Right lobe of liver (tissue), 6 donors: ENCODE measurements around the gene SLC1A2. TPM values are rescaled to one million over a fixed set of nuclear protein-coding genes. Genes with fewer than 3 reads are reported as not detected.

Experiments used
- ATAC-seq, 4 donors: fragments of 200-7000 bp; cut with Tn5 transposase; one replicate each; pipeline ENCODE4 v1.9.1; 2020; ENCODE audit warnings: mild to moderate bottlenecking in 4 of 4, moderate library complexity in 4 of 4
- DNase-seq, 3 donors: peaks; one replicate each; pipeline ENCODE4 v3.0.0-alpha.2; 2020
- H3K27ac ChIP-seq, 3 donors: fragments of 200-600 bp; one replicate each; pipeline ENCODE4 v1.8.0; 2022
- H3K27me3 ChIP-seq, 2 donors: fragments of 200-600 bp; one replicate each; pipeline ENCODE4 v1.8.0; 2022
- H3K36me3 ChIP-seq, 4 donors: fragments of 200-600 bp; sonication (generic) in 1 of 4; one replicate each; pipeline versions ENCODE4 v1.5.1 to v1.8.0; 2017 to 2022; ENCODE audit warnings: control low read depth in 1 of 4
- H3K4me1 ChIP-seq, 4 donors: fragments of 200-600 bp; sonication (generic) in 1 of 4; one replicate each; pipeline versions ENCODE4 v1.5.1 to v1.8.0; 2017 to 2022; ENCODE audit warnings: control low read depth in 1 of 4
- H3K4me3 ChIP-seq, 3 donors: fragments of 200-600 bp; one replicate each; pipeline ENCODE4 v1.8.0; 2022
- H3K9me3 ChIP-seq, 4 donors: fragments of 200-600 bp; sonication (generic) in 1 of 4; one replicate each; pipeline versions ENCODE4 v1.5.1 to v1.8.0; 2017 to 2022; ENCODE audit warnings: control low read depth in 1 of 4
- POLR2A ChIP-seq: fragments of 450-650 bp; IDR thresholded peaks from one replicate; pipeline ENCODE4 v1.6.1; 2017; ENCODE audit warnings: antibody characterized with exemption, mild to moderate bottlenecking
- WGBS: methylation state at CpG from one replicate; pipeline ENCODE4 v1.1.6; 2018; ENCODE audit warnings: low coverage, low lambda C conversion rate; ENCODE audit not compliant: insufficient coverage; ENCODE audit errors: missing lambda C conversion rate; 5-methylcytosine and 5-hydroxymethylcytosine counted together
- intact Hi-C, 2 donors: fragments of 100-400 bp; cut with DNase I; formaldehyde crosslinking; loops; one replicate each; pipeline versions ENCODE4 v1.11.2 to v1.14.1; 2022
- total RNA-seq, 6 experiments: library from RNA; depleted of rRNA in 2 of 6; stranded (reverse); fragments of >200 nt in 2 of 6; fragmentation: NEBNext Ultra II Directional in 3 of 6; extraction: Animal tissue kit (Norgen Biotek cat#: 25700) in 3 of 6; gene quantifications; one replicate each; pipeline versions ENCODE4 v1.1.0 to v1.2.4, GENCODE V29; 2016 to 2023
- TF ChIP-seq, protein P1 (sequence below), 4 donors: fragments of 200-600 bp in 3 of 4; fragments of 450-650 bp in 1 of 4; IDR thresholded peaks; one replicate each; pipeline versions ENCODE4 v1.5.1 to v1.8.0; 2016 to 2022; ENCODE audit warnings: antibody characterized with exemption in 4 of 4, mild to moderate bottlenecking in 2 of 4
- donor health status: DM: no; HTN: yes; CAD: no.
- donor health status: DM: no; HTN: no; CAD: no.
- donor health status: DM: no; HTN: no; CAD: no.
- donor health status: DM: no; HTN: yes; CAD: no.
- donor health status: DM: no; HTN: yes; CAD: no.

The SLC1A2 gene
- total RNA-seq, 6 experiments from 2014 or later = 7.6 to 87.4 (median 13.3) TPM

GRCh38 chr11:35323076-35323868 is 96.1 kb downstream of the SLC1A2 start:
- ATAC-seq = no peak
- no peaks in the 10 kb centered on the region for H3K27me3 ChIP-seq
- H3K36me3 ChIP-seq = no peaks in the 10 kb centered on the region
- no peak for DNase-seq
- WGBS = 81% methylated on average over 9 of the region's 9 CpGs
- TF ChIP-seq, protein P1, sequence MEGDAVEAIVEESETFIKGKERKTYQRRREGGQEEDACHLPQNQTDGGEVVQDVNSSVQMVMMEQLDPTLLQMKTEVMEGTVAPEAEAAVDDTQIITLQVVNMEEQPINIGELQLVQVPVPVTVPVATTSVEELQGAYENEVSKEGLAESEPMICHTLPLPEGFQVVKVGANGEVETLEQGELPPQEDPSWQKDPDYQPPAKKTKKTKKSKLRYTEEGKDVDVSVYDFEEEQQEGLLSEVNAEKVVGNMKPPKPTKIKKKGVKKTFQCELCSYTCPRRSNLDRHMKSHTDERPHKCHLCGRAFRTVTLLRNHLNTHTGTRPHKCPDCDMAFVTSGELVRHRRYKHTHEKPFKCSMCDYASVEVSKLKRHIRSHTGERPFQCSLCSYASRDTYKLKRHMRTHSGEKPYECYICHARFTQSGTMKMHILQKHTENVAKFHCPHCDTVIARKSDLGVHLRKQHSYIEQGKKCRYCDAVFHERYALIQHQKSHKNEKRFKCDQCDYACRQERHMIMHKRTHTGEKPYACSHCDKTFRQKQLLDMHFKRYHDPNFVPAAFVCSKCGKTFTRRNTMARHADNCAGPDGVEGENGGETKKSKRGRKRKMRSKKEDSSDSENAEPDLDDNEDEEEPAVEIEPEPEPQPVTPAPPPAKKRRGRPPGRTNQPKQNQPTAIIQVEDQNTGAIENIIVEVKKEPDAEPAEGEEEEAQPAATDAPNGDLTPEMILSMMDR (IDR thresholded peaks at IDR 0.05) = no peak
- TF ChIP-seq POLR2A = no peak
- H3K4me3 ChIP-seq = no peak overlapping the region
- intact Hi-C loops = no loop called here
- H3K4me1 ChIP-seq = peaks cover 0 to 8% (median 0%) of the 10 kb centered on the region in 4 donors
- H3K27ac ChIP-seq = no peak overlapping the region
- H3K9me3 ChIP-seq = no peaks in the 10 kb centered on the region

DNA sequence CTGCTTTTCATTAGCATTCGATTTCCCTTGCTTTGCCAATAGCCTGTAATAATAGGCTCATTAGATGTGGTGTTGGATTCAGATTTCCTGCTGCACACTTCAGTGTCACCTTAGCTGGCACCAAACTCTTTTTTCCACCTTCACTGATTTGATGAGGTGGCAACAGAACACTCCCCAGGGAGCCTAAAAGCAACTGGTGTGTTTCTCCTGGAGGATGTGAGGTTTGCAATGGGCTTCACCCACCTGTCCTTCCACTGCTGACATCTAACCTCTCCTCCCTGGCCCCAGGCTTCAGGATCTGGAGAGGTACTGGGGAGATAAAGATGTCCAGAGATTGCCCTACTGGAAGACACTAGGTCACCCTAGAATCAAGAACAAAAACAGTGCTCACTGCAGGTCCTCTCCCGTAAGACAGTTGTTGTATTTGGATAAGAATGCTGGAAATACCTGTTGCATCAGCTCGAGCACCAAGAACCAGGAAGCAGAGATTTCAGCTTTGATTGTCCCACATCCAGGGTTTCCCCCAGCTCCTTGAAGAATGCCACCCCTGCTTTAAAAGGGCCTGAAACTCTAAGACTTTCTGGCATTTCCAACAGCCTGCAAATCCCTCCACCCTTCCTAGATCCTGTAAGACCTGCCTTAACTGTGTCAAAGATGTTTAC is 96.9 kb downstream of the SLC1A2 start:
- Histone ChIP-seq H3K36me3 (no peaks in the 10 kb centered on the region), H3K9me3 (no peaks in the 10 kb centered on the region), H3K4me3 (no peak overlapping the region), H3K27ac (no peak overlapping the region), H3K27me3 (no peaks in the 10 kb centered on the region), H3K4me1 (peaks cover 0 to 8% (median 0%) of the 10 kb centered on the region in 4 donors)
- ATAC-seq (no peak), DNase-seq (no peak)
- TF ChIP-seq, protein P1 (IDR thresholded peaks at IDR 0.05) = no peak
- no peak for TF ChIP-seq POLR2A
- intact Hi-C loops = no loop called here
- 71% methylated on average over 3 of the region's 3 CpGs for WGBS

- no peaks in the 10 kb centered on the region for H3K9me3 ChIP-seq
- WGBS = 68% methylated on average over 10 of the region's 11 CpGs
- DNase-seq (no peak), ATAC-seq (no peak)
- H3K27me3 ChIP-seq = no peaks in the 10 kb centered on the region
- H3K4me1 ChIP-seq = peaks cover 0 to 8% (median 0%) of the 10 kb centered on the region in 4 donors
- no peak for TF ChIP-seq POLR2A
- TF ChIP-seq, protein P1 (IDR thresholded peaks at IDR 0.05) = no peak
- H3K36me3 ChIP-seq = peaks cover 0 to 6% (median 0%) of the 10 kb centered on the region in 4 donors
- H3K4me3 ChIP-seq = no peak overlapping the region
- no peak overlapping the region for H3K27ac ChIP-seq
- intact Hi-C loops = no loop called here
Observed at GRCh38 chr11:35321532-35322317, 97.6 kb downstream of the SLC1A2 start.

GRCh38 chr11:35321111-35321510 is 98.2 kb downstream of the SLC1A2 start:
- 100% methylated on average over 1 of the region's 2 CpGs for WGBS
- H3K27ac ChIP-seq = no peak overlapping the region
- DNase-seq (no peak), ATAC-seq (no peak)
- TF ChIP-seq POLR2A = no peak
- TF ChIP-seq, protein P1 (IDR thresholded peaks at IDR 0.05) = no peak
- peaks cover 0 to 12% (median 0%) of the 10 kb centered on the region in 4 donors for H3K36me3 ChIP-seq
- intact Hi-C loops = no loop called here
- no peaks in the 10 kb centered on the region for H3K27me3 ChIP-seq
- peaks cover 0 to 8% (median 0%) of the 10 kb centered on the region in 4 donors for H3K4me1 ChIP-seq
- no peak overlapping the region for H3K4me3 ChIP-seq
- no peaks in the 10 kb centered on the region for H3K9me3 ChIP-seq
